ENCODE measurements around the gene GAK.
"Not testable (repeated sequence)": the region's sequence is repeated elsewhere in the genome, so short reads cannot be mapped to it uniquely, and the experiment has no call there.

GAK gene

GRCh38 chr4:931960-932712 is at the start of gene GAK, which contains the start of gene TMEM175:
TSS of gene GAK (minus strand) at chr4:932316. CDS start at chr4:932187, 129 bp downstream.
TSS of gene TMEM175 (plus strand) at chr4:932460. CDS start at chr4:947740, 15,280 bp downstream.
- peak; percentile 97 for DNase-seq (ENCODE audit: low read depth in 2 of 2)

GRCh38 chr4:978957-979701 is 47.0 kb upstream of the GAK start:
- DNase-seq (ENCODE audit: low read depth in 2 of 2): no peak

- DNase-seq (ENCODE audit: low read depth in 2 of 2): not testable (repeated sequence)
Observed at GRCh38 chr4:976016-976415, 43.9 kb upstream of the GAK start.

- no peak for DNase-seq (ENCODE audit: low read depth in 2 of 2)
Observed at GRCh38 chr4:974668-975067, 42.6 kb upstream of the GAK start.

GRCh38 chr4:973431-974397 is 41.6 kb upstream of the GAK start, which contains the start of gene DGKQ:
TSS of gene DGKQ (minus strand) at chr4:973569. CDS start at chr4:973482, 87 bp downstream.
- DNase-seq (ENCODE audit: low read depth in 2 of 2): peak; percentile 77 to 82

- DNase-seq (ENCODE audit: low read depth in 2 of 2): peak; percentile 33 to 39
Observed at GRCh38 chr4:972651-973424, 40.7 kb upstream of the GAK start.

GRCh38 chr4:971666-972500 is 39.8 kb upstream of the GAK start:
- no peak for DNase-seq (ENCODE audit: low read depth in 2 of 2)

- DNase-seq (ENCODE audit: low read depth in 2 of 2): no peak
Observed at GRCh38 chr4:970854-971520, 38.9 kb upstream of the GAK start.

- peak in 1 of 2 donors; percentile 15 for DNase-seq (ENCODE audit: low read depth in 2 of 2)
Observed at GRCh38 chr4:970046-970745, 38.1 kb upstream of the GAK start.

GRCh38 chr4:968621-969394 is 36.7 kb upstream of the GAK start:
- no peak for DNase-seq (ENCODE audit: low read depth in 2 of 2)

- DNase-seq (ENCODE audit: low read depth in 2 of 2): no peak
Observed at GRCh38 chr4:968221-968620, 36.1 kb upstream of the GAK start.

- no peak for DNase-seq (ENCODE audit: low read depth in 2 of 2)
Observed at GRCh38 chr4:967113-968104, 35.3 kb upstream of the GAK start.

- no peak for DNase-seq (ENCODE audit: low read depth in 2 of 2)
Observed at GRCh38 chr4:966266-967112, 34.4 kb upstream of the GAK start.

- no peak for DNase-seq (ENCODE audit: low read depth in 2 of 2)
Observed at GRCh38 chr4:965766-966134, 33.6 kb upstream of the GAK start.

- no peak for DNase-seq (ENCODE audit: low read depth in 2 of 2)
Observed at GRCh38 chr4:965048-965765, 33.1 kb upstream of the GAK start.
